HCEC 1CT (cell line): Measurements from ENCODE around the gene EXTL2.
"Not testable (repeated sequence)": the region's sequence is repeated elsewhere in the genome, so short reads cannot be mapped to it uniquely, and the experiment has no call there.

Experiments used
- DNase-seq: peaks from one replicate; pipeline ENCODE4 v3.0.0-alpha.2; 2017

Gene EXTL2

GRCh38 chr1:100894603-100895539 is at the start of gene EXTL2:
Gene EXTL2, minus strand, starts transcription at chr1:100894842. Its CDS starts 6,085 bp downstream, at chr1:100888757.
- peak; percentile 79 for DNase-seq

- peak; percentile 23 for DNase-seq
Measured at GRCh38 chr1:100943533-100943932, 48.9 kb upstream of the EXTL2 start.

GRCh38 chr1:100942304-100943046 is 47.8 kb upstream of the EXTL2 start:
- DNase-seq, result no peak

GRCh38 chr1:100941580-100942216 is 47.1 kb upstream of the EXTL2 start:
- no peak for DNase-seq

- no peak for DNase-seq
Measured at GRCh38 chr1:100941098-100941527, 46.5 kb upstream of the EXTL2 start.

GRCh38 chr1:100936194-100936967 is 41.7 kb upstream of the EXTL2 start:
- DNase-seq, result no peak

GRCh38 chr1:100933555-100933954 is 38.9 kb upstream of the EXTL2 start:
- DNase-seq, result not testable (repeated sequence)

- DNase-seq, result no peak
Measured at GRCh38 chr1:100931716-100932115, 37.1 kb upstream of the EXTL2 start.

- DNase-seq, result no peak
Measured at GRCh38 chr1:100930494-100930893, 35.9 kb upstream of the EXTL2 start.

GRCh38 chr1:100928128-100928527 is 33.5 kb upstream of the EXTL2 start:
- DNase-seq, result peak; percentile 8

- DNase-seq, result no peak
Measured at GRCh38 chr1:100927276-100927675, 32.6 kb upstream of the EXTL2 start.

GRCh38 chr1:100926240-100926639 is 31.6 kb upstream of the EXTL2 start:
- no peak for DNase-seq

- DNase-seq, result no peak
Measured at GRCh38 chr1:100924991-100925390, 30.3 kb upstream of the EXTL2 start.

- DNase-seq, result peak; percentile 62
Measured at GRCh38 chr1:100924212-100924611, 29.6 kb upstream of the EXTL2 start.

- DNase-seq, result peak; percentile 45
Measured at GRCh38 chr1:100921110-100921706, 26.6 kb upstream of the EXTL2 start.

- no peak for DNase-seq
Measured at GRCh38 chr1:100912019-100912418, 17.4 kb upstream of the EXTL2 start.

- DNase-seq, result no peak
Measured at GRCh38 chr1:100909018-100909417, 14.4 kb upstream of the EXTL2 start.

GRCh38 chr1:100907887-100908286 is 13.2 kb upstream of the EXTL2 start:
- no peak for DNase-seq

- no peak for DNase-seq
Measured at GRCh38 chr1:100905181-100905580, 10.5 kb upstream of the EXTL2 start.

GRCh38 chr1:100904528-100904927 is 9.9 kb upstream of the EXTL2 start:
- DNase-seq, result no peak

- DNase-seq, result no peak
Measured at GRCh38 chr1:100903777-100904176, 9.1 kb upstream of the EXTL2 start.

GRCh38 chr1:100902365-100902764 is 7.7 kb upstream of the EXTL2 start:
- no peak for DNase-seq
